Mammary epithelial cell (primary cell): ENCODE results near the gene GRM4.

Source experiments
- CTCF ChIP-seq, 2 donors: IDR thresholded peaks in 1 of 2; conservative IDR thresholded peaks in 1 of 2; 2 replicates each; pipeline ENCODE4 v1.5.1; 2011 to 2012; ENCODE audit warnings: inconsistent platforms in 2 of 2, low read length in 2 of 2, mild to moderate bottlenecking in 2 of 2, control low read depth in 1 of 2, low read depth in 1 of 2; ENCODE audit not compliant: insufficient read depth in 1 of 2; ENCODE audit errors: extremely low read depth in 1 of 2
- EZH2 ChIP-seq: IDR thresholded peaks from 2 replicates; pipeline ENCODE4 v1.6.1; 2012; ENCODE audit warnings: low read length, inconsistent platforms, borderline replicate concordance

- TF ChIP-seq CTCF (conservative IDR thresholded peaks at IDR 0.05 in 1 of 2, IDR thresholded peaks at IDR 0.05 in 1 of 2; ENCODE audit: extremely low read depth in 1 of 2, insufficient read depth in 1 of 2, low read depth in 1 of 2, low read length in 2 of 2) = no peak
- TF ChIP-seq EZH2 = no peak
Observed at GRCh38 chr6:34179106-34179720, 33.3 kb upstream of the GRM4 start.
